HG03103 (cell line): ENCODE results near the gene THSD8.

ENCODE experiments used
- ATAC-seq: cut with Tn5 transposase; IDR thresholded peaks from one replicate; pipeline ENCODE4 v1.9.1; 2021; ENCODE audit warnings: low read depth; ENCODE audit not compliant: unreplicated experiment

Gene THSD8

GRCh38 chr19:12779162-12779993, 22.5 kb upstream of the THSD8 start:
- no peak for ATAC-seq

GRCh38 chr19:12782174-12782423, 19.8 kb upstream of the THSD8 start:
- no peak for ATAC-seq

DNA sequence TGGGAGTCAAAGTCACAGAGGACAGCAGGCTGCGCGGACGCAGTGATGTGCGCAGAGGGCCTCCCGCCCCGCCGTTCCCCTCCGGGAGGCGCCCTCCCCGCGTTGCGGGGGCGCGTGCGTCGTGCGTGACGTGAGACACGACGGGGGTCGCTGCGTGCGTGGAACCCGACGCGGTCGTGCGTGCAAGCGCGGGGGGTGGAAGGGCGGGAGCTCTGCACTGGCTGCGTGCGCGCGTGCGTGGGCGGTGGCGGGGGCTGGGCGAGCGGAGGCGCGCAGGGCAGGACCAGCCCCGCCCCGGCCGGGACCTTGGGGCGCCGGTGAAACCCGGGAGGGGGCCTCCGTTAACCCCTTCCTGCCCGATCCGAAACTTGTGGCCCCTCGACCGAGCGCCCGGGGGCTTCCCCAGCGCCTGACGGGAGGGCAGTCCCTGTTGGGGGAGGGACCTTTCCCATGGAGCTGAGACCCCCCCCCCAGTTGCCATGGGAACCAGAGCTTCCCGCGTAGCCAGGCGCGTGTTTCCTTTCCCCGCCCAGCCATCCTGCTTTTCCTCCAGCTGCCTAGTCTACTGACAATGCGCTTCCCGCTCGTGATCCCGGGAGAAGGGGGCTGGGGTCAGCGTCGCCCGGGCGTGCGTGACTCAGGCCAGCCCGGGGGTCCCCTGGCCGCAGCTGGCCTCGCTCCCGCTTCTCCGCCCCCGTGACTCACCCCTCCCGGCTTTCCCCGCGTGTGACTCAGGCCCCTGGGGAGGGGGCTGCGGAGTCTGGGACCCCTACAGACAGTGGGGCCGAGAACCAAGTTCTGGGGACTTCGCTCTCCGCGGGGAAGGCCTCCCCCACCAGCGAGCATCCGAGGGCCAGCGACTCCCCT, 19.2 kb upstream of the THSD8 start:
- peak; percentile 39 for ATAC-seq

DNA sequence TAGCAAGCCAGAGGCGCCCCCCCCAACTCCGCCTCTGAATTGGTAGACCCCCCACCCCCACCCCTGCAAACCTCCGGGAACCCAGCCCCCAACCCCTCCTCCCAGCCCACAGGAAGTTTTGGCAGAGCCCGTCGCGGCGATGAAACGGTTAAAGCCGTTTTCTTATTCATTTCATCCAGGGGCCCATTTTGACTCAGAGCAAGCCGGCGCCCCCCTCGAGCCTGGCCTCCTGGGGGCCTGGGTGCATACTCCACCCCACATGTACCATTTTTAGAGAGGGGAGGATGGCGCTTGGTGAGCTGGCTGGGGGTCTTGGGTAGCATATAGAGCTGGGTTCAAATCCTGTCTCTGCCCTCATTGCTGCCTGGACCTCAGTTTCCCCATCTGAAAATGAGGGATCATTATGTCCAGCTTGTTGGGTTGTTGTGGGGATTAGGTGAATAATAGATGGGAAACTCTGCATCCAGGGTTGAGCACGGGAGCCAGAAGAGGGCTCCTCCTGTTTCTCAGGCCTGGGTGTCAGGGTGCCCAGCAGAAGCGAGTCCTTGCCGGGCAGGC, 18.5 kb upstream of the THSD8 start:
- no peak for ATAC-seq

DNA sequence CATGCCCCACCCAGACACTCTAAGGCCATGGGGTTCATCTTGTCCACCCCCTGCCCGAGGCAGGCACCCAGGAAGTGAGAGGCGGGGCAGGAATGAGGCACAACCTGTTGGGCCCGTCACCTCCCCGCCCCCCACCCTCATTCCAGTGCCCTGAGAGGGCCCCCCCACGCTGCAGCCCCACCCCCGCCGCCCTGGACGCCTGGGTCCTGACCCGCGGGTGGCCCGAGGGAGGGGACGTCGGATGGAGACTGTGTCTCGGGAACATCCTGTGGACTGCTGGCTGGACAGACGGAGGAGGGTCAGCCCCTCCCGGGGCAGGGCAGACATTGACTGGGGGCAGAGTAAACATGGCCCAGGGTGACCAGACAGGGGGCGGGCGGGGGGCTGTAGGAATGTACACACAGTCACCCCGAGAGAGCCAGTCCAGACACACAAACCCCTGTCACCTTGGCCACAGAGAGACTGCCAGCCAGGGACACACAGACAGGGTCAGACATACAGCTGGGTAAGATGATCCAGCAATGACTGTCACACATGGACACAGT, 17.9 kb upstream of the THSD8 start:
- ATAC-seq, result no peak

- no peak for ATAC-seq
Observed at GRCh38 chr19:12784394-12784870, 17.4 kb upstream of the THSD8 start.

GRCh38 chr19:12784871-12785430, 16.9 kb upstream of the THSD8 start:
- ATAC-seq, result no peak

- no peak for ATAC-seq
Observed at GRCh38 chr19:12785431-12786031, 16.3 kb upstream of the THSD8 start.

GRCh38 chr19:12786141-12786870, 15.6 kb upstream of the THSD8 start:
- ATAC-seq, result no peak

GRCh38 chr19:12786952-12787351, 14.9 kb upstream of the THSD8 start:
- no peak for ATAC-seq

GRCh38 chr19:12787458-12787857, 14.4 kb upstream of the THSD8 start:
- no peak for ATAC-seq

GRCh38 chr19:12788042-12788681, 13.7 kb upstream of the THSD8 start:
- ATAC-seq, result no peak

- no peak for ATAC-seq
Observed at GRCh38 chr19:12788682-12789097, 13.2 kb upstream of the THSD8 start.

GRCh38 chr19:12789098-12789903, 12.6 kb upstream of the THSD8 start:
- no peak for ATAC-seq

DNA sequence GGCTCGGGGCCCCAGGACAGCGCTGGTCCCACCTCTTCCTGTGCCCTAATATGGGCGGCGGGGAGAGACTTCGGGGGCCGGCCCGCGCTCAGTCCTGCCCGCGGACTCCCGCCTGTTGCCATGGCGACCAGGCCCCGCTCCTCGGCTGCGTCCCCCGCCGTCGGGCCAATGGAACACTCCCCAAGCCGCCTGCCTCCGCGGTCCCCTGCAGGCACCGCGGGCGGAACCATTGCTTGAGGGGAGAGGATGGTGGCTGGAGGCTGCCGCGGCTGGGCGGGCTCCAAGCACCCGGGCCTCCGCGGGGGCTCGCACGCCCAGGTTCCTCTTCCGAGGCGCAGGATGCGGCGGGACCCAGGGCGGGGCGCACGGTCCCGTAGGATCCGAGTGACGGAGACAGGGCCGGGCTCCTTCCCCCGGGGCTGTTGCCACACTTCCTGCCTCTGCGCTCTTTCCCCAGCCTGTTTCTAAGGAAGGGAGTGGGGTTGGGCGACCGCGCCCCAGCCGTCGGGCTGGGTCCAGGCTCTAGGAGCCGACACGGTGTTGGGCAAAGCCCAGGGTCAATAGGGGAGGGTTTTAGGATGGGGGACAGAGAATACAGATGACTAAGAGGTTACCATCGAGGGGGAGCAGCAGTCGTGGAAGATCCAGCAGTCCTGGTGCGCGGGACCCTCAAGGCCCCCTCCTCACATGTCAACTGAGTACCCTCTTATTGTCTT, 11.8 kb upstream of the THSD8 start:
- peak; percentile 39 for ATAC-seq

- no peak for ATAC-seq
Observed at GRCh38 chr19:12790628-12791344, 11.1 kb upstream of the THSD8 start.

GRCh38 chr19:12791345-12792050, 10.4 kb upstream of the THSD8 start, which contains the start of gene JUNB:
TSS of gene JUNB (plus strand) at chr19:12791486. CDS start at chr19:12791772, 286 bp downstream.
- ATAC-seq, result peak; percentile 28
